HepG2 (cell line): Measurements from ENCODE around the gene AEN.
A peak's percentile ranks its signal among the peaks of the same experiment; 100 is the strongest.

ENCODE experiments used
- CTCF ChIP-seq: sonication (generic); formaldehyde crosslinking; IDR thresholded peaks from 2 replicates; pipeline ENCODE4 v1.5.0; 2020; ENCODE audit warnings: mild to moderate bottlenecking, missing genetic modification reagents, moderate library complexity
- MAZ ChIP-seq, 2 experiments: sonication (generic) in 1 of 2; formaldehyde crosslinking in 1 of 2; IDR thresholded peaks; 2 replicates each; pipeline versions ENCODE4 v1.5.0 to v1.6.1; 2012 to 2020; ENCODE audit warnings: low read depth in 2 of 2, mild to moderate bottlenecking in 2 of 2, borderline replicate concordance in 1 of 2, improper control_type of control experiment in 1 of 2, low read length in 1 of 2, missing genetic modification reagents in 1 of 2, moderate library complexity in 1 of 2
- POLR2A ChIP-seq, 2 experiments: IDR thresholded peaks; 2 replicates each; pipeline ENCODE4 v1.6.1; 2011; ENCODE audit warnings: low read depth in 2 of 2, low read length in 2 of 2, mild to moderate bottlenecking in 1 of 2, moderate library complexity in 1 of 2; ENCODE audit not compliant: insufficient read depth in 1 of 2
- TP53 ChIP-seq: sonication (generic); formaldehyde crosslinking; conservative IDR thresholded peaks from 2 replicates; pipeline ENCODE4 v1.4.0; 2020; ENCODE audit warnings: missing genetic modification reagents
- ZBTB40 ChIP-seq, 2 experiments: fragments of 450-650 bp in 1 of 2; sonication (generic) in 1 of 2; formaldehyde crosslinking in 1 of 2; IDR thresholded peaks; 2 replicates each; pipeline versions ENCODE4 v1.6.1 to v1.8.0; 2016 to 2022; ENCODE audit warnings: antibody characterized with exemption in 1 of 2, mild to moderate bottlenecking in 1 of 2, missing genetic modification reagents in 1 of 2
- ZNF274 ChIP-seq: sonication (generic); formaldehyde crosslinking; IDR thresholded peaks from 2 replicates; pipeline ENCODE4 v1.5.1; 2020; ENCODE audit warnings: mild to moderate bottlenecking, missing genetic modification reagents
- TF ChIP-seq, protein P1 (sequence below): sonication (generic); formaldehyde crosslinking; IDR thresholded peaks from 2 replicates; pipeline ENCODE4 v1.4.0; 2020; ENCODE audit warnings: missing genetic modification reagents, borderline replicate concordance

DNA sequence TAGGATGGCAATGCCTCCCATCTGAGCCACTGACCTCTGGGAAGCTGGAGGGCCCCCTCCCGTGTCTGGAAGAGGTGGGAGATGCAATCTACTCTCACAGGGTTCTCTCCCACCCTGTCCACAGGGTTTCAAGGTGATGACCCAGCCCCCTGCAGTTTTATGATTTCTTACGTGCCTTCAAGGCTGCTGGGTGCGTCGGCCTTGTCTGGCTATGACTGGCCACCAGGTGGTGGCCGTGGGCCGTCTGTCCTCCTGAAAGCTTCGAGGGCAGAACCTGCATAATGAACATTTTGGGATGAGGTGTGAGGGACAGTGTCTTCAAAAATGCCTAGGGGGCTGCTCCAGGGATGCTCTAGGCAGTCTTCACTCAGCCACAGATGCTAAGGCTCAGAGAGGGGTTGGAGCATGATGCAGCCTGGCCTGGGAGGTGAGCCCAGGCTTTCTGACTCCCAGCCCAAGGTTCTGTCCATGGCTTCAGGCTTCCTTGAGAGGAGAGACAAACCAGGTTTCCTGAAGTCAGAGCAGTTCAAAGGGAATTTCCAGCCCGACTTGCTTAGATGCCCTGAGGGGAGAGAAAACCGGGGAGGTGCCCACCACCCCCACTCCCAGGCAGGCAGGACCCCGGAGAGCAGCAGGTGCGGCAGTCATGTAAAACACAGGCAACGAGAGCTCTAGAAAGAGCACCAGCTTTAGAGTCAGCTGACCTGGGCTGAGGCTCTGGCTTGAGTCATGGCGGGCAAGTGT, 36.4 kb downstream of the AEN start:
- TF ChIP-seq ZBTB40 (IDR thresholded peaks at IDR 0.05) (no peak), ZBTB40 (CRISPR knock-in tag; IDR thresholded peaks at IDR 0.05) (no peak), CTCF (CRISPR knock-in tag) (peak; percentile 87), ZNF274 (CRISPR knock-in tag) (no peak), TP53 (CRISPR knock-in tag) (no peak), POLR2A (IDR thresholded peaks at IDR 0.05; ENCODE audit: insufficient read depth in 1 of 2, low read depth in 2 of 2, low read length in 2 of 2) (no peak), MAZ (IDR thresholded peaks at IDR 0.05; ENCODE audit: borderline replicate concordance, low read depth, low read length) (no peak), MAZ (CRISPR knock-in tag; IDR thresholded peaks at IDR 0.05; ENCODE audit: low read depth) (no peak)
- TF ChIP-seq, protein P1, sequence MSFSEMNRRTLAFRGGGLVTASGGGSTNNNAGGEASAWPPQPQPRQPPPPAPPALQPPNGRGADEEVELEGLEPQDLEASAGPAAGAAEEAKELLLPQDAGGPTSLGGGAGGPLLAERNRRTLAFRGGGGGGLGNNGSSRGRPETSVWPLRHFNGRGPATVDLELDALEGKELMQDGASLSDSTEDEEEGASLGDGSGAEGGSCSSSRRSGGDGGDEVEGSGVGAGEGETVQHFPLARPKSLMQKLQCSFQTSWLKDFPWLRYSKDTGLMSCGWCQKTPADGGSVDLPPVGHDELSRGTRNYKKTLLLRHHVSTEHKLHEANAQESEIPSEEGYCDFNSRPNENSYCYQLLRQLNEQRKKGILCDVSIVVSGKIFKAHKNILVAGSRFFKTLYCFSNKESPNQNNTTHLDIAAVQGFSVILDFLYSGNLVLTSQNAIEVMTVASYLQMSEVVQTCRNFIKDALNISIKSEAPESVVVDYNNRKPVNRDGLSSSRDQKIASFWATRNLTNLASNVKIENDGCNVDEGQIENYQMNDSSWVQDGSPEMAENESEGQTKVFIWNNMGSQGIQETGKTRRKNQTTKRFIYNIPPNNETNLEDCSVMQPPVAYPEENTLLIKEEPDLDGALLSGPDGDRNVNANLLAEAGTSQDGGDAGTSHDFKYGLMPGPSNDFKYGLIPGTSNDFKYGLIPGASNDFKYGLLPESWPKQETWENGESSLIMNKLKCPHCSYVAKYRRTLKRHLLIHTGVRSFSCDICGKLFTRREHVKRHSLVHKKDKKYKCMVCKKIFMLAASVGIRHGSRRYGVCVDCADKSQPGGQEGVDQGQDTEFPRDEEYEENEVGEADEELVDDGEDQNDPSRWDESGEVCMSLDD, result no peak
